IMR-90 (cell line): ENCODE data around the gene UAP1. TPM values are rescaled to one million over a fixed set of nuclear protein-coding genes. Genes with fewer than 3 reads are reported as not detected.

Source experiments
- ATAC-seq: fragments of 200-7000 bp; cut with Tn5 transposase; 2 replicates; pipeline ENCODE4 v1.9.1; 2020; ENCODE audit warnings: low read depth, mild to moderate bottlenecking, moderate library complexity
- BruUV-seq: library from RNA; stranded (reverse); fragments of 400-500 nt; replicated peaks from 2 replicates; lab custom pipeline; 2021; lab: Mats Ljungman, UMichigan
- CTCF ChIA-PET: fragments of 300-600 bp; formaldehyde crosslinking; extraction: SDS; loops from one replicate; lab custom pipeline; 2021; ENCODE audit warnings: antibody characterized with exemption; lab: Yijun Ruan, JAX
- POLR2A ChIA-PET: fragments of 300-600 bp; sonication (Branson Sonifier 250); formaldehyde crosslinking; loops from one replicate; lab custom pipeline; 2022; ENCODE audit warnings: antibody characterized with exemption; ENCODE audit not compliant: unreplicated experiment; lab: Charles Lee
- DNase-seq: peaks from one replicate; pipeline ENCODE4 v3.0.0; 2013
- H2AFZ ChIP-seq: replicated peaks from 2 replicates; pipeline ENCODE3; 2013; ENCODE audit warnings: low read length, mild to moderate bottlenecking; ENCODE audit not compliant: poor library complexity
- H2AK5ac ChIP-seq: 2 replicates; pipeline ENCODE4 v1.6.1; 2013; ENCODE audit warnings: low read depth, low read length, inconsistent platforms
- H2AK9ac ChIP-seq: replicated peaks from 2 replicates; pipeline ENCODE3; 2013; ENCODE audit warnings: mild to moderate bottlenecking, low read depth, low read length, moderate library complexity; ENCODE audit not compliant: poor library complexity
- H2BK120ac ChIP-seq: 2 replicates; pipeline ENCODE4 v1.6.1; 2013; ENCODE audit warnings: low read depth, low read length, inconsistent platforms
- H2BK15ac ChIP-seq: 3 replicates; pipeline ENCODE4 v1.6.1; 2013; ENCODE audit warnings: low read depth, low read length, inconsistent platforms
- H2BK20ac ChIP-seq: 2 replicates; pipeline ENCODE4 v1.6.1; 2013; ENCODE audit warnings: low read depth, mild to moderate bottlenecking, inconsistent platforms, low read length, moderate library complexity
- H2BK5ac ChIP-seq: 2 replicates; pipeline ENCODE4 v1.6.1; 2013; ENCODE audit warnings: mild to moderate bottlenecking, low read depth, low read length, inconsistent platforms; ENCODE audit not compliant: poor library complexity, severe bottlenecking
- H3K14ac ChIP-seq: replicated peaks from 2 replicates; pipeline ENCODE4 v1.6.1; 2013; ENCODE audit warnings: low read depth, low read length, inconsistent platforms
- H3K18ac ChIP-seq: 2 replicates; pipeline ENCODE4 v1.6.1; 2013; ENCODE audit warnings: low read depth, low read length, control low read depth
- H3K23ac ChIP-seq: 2 replicates; pipeline ENCODE4 v1.6.1; 2013; ENCODE audit warnings: low read depth, low read length, inconsistent platforms
- H3K27ac ChIP-seq: 2 replicates; pipeline ENCODE4 v1.5.1; 2013; ENCODE audit warnings: mild to moderate bottlenecking, control low read depth, low read length; ENCODE audit not compliant: insufficient read depth
- H3K27me3 ChIP-seq: 2 replicates; pipeline ENCODE4 v1.6.1; 2013; ENCODE audit warnings: low read length; ENCODE audit not compliant: control insufficient read depth, insufficient read depth
- H3K36me3 ChIP-seq: 2 replicates; pipeline ENCODE4 v1.6.1; 2013; ENCODE audit warnings: low read length, mixed read lengths; ENCODE audit not compliant: control insufficient read depth, insufficient read depth
- H3K4ac ChIP-seq: 2 replicates; pipeline ENCODE4 v1.6.1; 2013; ENCODE audit warnings: low read depth, low read length, inconsistent platforms
- H3K4me1 ChIP-seq: 2 replicates; pipeline ENCODE4 v1.6.1; 2013; ENCODE audit warnings: low read length, mixed read lengths; ENCODE audit not compliant: control insufficient read depth, insufficient read depth
- H3K4me2 ChIP-seq: 2 replicates; pipeline ENCODE4 v1.6.1; 2013; ENCODE audit warnings: low read depth, mild to moderate bottlenecking, control low read depth, low read length, moderate library complexity
- H3K4me3 ChIP-seq: 2 replicates; pipeline ENCODE4 v1.5.1; 2013; ENCODE audit warnings: low read depth, mild to moderate bottlenecking, control low read depth, low read length, moderate library complexity; ENCODE audit not compliant: insufficient read depth
- H3K56ac ChIP-seq: 2 replicates; pipeline ENCODE4 v1.6.1; 2013; ENCODE audit warnings: low read length, inconsistent platforms; ENCODE audit not compliant: insufficient read depth; ENCODE audit errors: extremely low read depth
- H3K79me1 ChIP-seq, 2 experiments: 2 replicates each; pipeline ENCODE4 v1.6.1; 2013; ENCODE audit warnings: low read length in 2 of 2, inconsistent platforms in 1 of 2, low read depth in 1 of 2
- H3K9ac ChIP-seq: 2 replicates; pipeline ENCODE4 v1.6.1; 2013; ENCODE audit warnings: low read depth, low read length, control low read depth
- H3K9me1 ChIP-seq: 2 replicates; pipeline ENCODE4 v1.6.1; 2013; ENCODE audit warnings: low read length, inconsistent platforms; ENCODE audit not compliant: insufficient read depth
- H3K9me3 ChIP-seq: 2 replicates; pipeline ENCODE4 v1.6.1; 2013; ENCODE audit warnings: low read length; ENCODE audit not compliant: control insufficient read depth, insufficient read depth
- H4K20me1 ChIP-seq: 2 replicates; pipeline ENCODE4 v1.6.1; 2013; ENCODE audit warnings: low read length, inconsistent platforms; ENCODE audit not compliant: insufficient read depth
- H4K5ac ChIP-seq: 2 replicates; pipeline ENCODE4 v1.6.1; 2013; ENCODE audit warnings: mild to moderate bottlenecking, low read depth, low read length, control low read depth
- H4K8ac ChIP-seq, 2 experiments: 2 replicates each; pipeline ENCODE4 v1.6.1; 2013; ENCODE audit warnings: low read depth in 2 of 2, low read length in 2 of 2, control low read depth in 1 of 2, inconsistent platforms in 1 of 2
- H4K91ac ChIP-seq: 2 replicates; pipeline ENCODE4 v1.6.1; 2013; ENCODE audit warnings: low read depth, low read length, inconsistent platforms; ENCODE audit not compliant: insufficient read depth
- CHD1 ChIP-seq: IDR thresholded peaks from 2 replicates; pipeline ENCODE4 v1.6.1; 2012; ENCODE audit warnings: low read depth, low read length, improper control_type of control experiment
- FOS ChIP-seq: fragments of 150-350 bp; IDR thresholded peaks from 2 replicates; pipeline ENCODE4 v1.6.1; 2016; ENCODE audit warnings: low read depth, low read length
- RCOR1 ChIP-seq: IDR thresholded peaks from 2 replicates; pipeline ENCODE4 v1.6.1; 2012; ENCODE audit warnings: mild to moderate bottlenecking, low read length, improper control_type of control experiment; ENCODE audit not compliant: insufficient replicate concordance
- SMC3 ChIP-seq: fragments of 150-350 bp; IDR thresholded peaks from 2 replicates; pipeline ENCODE4 v1.6.1; 2016; ENCODE audit warnings: low read depth, mild to moderate bottlenecking, antibody characterized with exemption, low read length, moderate library complexity
- WGBS, 2 experiments: methylation state at CpG; one replicate each; pipeline versions ENCODE4 v1.1.5 to v1.1.7; 2013; ENCODE audit warnings: missing lambda C conversion rate in 2 of 2; ENCODE audit not compliant: insufficient read length in 1 of 2; ENCODE audit errors: extremely low coverage in 2 of 2; 5-methylcytosine and 5-hydroxymethylcytosine counted together
- dilution Hi-C: fragments of 300-500 bp; cut with HindIII; formaldehyde crosslinking; loops from one replicate; pipeline ENCODE4 v1.14.3; 2018; ENCODE audit warnings: low sequenced_read_pairs; ENCODE audit not compliant: unreplicated experiment
- in situ Hi-C: fragments of 300-500 bp; cut with MboI; formaldehyde crosslinking; loops from 3 replicates; pipeline ENCODE4 v1.14.3; 2019; ENCODE audit warnings: low sequenced_read_pairs, inconsistent platforms, mixed read lengths
- intact Hi-C: fragments of 100-400 bp; cut with micrococcal nuclease; formaldehyde crosslinking; loops from 2 replicates; pipeline ENCODE4 v1.10.0; 2022
- polyA plus RNA-seq, 3 experiments: library from polyadenylated mRNA; depleted of rRNA; stranded (reverse); fragments of >200 nt; gene quantifications; 2 replicates each; pipeline ENCODE4 v1.2.3, GENCODE V29; 2012; ENCODE audit warnings: low replicate concordance in 1 of 3
- total RNA-seq: library from RNA; depleted of rRNA; stranded (reverse); fragments of >200 nt; gene quantifications from 2 replicates; pipeline ENCODE4 v1.2.3, GENCODE V29; 2012

Gene UAP1
- total and polyA plus RNA-seq, 2 of the 4 experiments (the other 2 are of a cell fraction) = 93.4 to 196 TPM

- DNase-seq = peak; percentile 22
- Histone ChIP-seq H3K4me3 (no peak overlapping the region), H2BK15ac (0 out of 3 replicates have a peak overlapping the region, but pooled peaks have one; percentile 7), H2BK120ac (no peak overlapping the region), H3K4ac (no peak overlapping the region), H4K91ac (no peak overlapping the region), H2BK20ac (no peak overlapping the region), H3K36me3 (0 out of 2 replicates have a peak, but pooled peaks cover 3% of the 10 kb centered on the region), H2AK9ac (no peak overlapping the region), H4K5ac (peak overlapping the region; percentile 63; the same call in 1 of the 2 replicates), H4K20me1 (no peaks in the 10 kb centered on the region), H3K27ac (no peak overlapping the region; the same call in 1 of the 2 replicates), H3K9ac (no peak overlapping the region), H3K9me1 (no peaks in the 10 kb centered on the region), H3K79me1 (peaks cover 6 to 10% of the 10 kb centered on the region in 2 experiments; a peak in 2 of 4 replicates), H2AFZ (no peak overlapping the region), H2BK5ac (peak overlapping the region; percentile 18), H3K27me3 (no peaks in the 10 kb centered on the region), H3K9me3 (no peaks in the 10 kb centered on the region), H3K23ac (no peak overlapping the region), H3K4me1 (peaks cover 5% of the 10 kb centered on the region), H3K56ac (no peak overlapping the region), H3K14ac (no peak overlapping the region), H3K18ac (no peak overlapping the region), H4K8ac (no peak overlapping the region; a peak in 1 of 4 replicates), H3K4me2 (no peak overlapping the region), H2AK5ac (no peak overlapping the region)
- in situ Hi-C loops = no loop called here
- WGBS, 2 experiments = no CpG with 5 or more reads among the region's 7 CpGs
- intact Hi-C loops = no loop called here
- dilution Hi-C loops = no loop called here
- TF ChIP-seq RCOR1 = no peak
- no peak for TF ChIP-seq FOS
- TF ChIP-seq SMC3 = no peak
- TF ChIP-seq CHD1 = no peak
- peak; percentile 29; the same call in 1 of the 2 replicates for ATAC-seq
- ChIA-PET POLR2A (no interaction called here), CTCF (no interaction called here)
- no TSS peak for BruUV-seq
Observed at GRCh38 chr1:162530307-162530987, 31.1 kb upstream of the UAP1 start.
